H1 (cell line): ENCODE results near the gene TSPAN32. TPM values are rescaled to one million over a fixed set of nuclear protein-coding genes. Genes with fewer than 3 reads are reported as not detected.

Experiments
- CTBP2 ChIP-seq: IDR thresholded peaks from 2 replicates; pipeline ENCODE4 v1.7.0; 2011; ENCODE audit warnings: borderline replicate concordance, mild to moderate bottlenecking, moderate library complexity, mixed read lengths, low read length; ENCODE audit not compliant: insufficient read depth, insufficient read length
- KDM5A ChIP-seq: fragments of 200-600 bp; IDR thresholded peaks from 2 replicates; pipeline ENCODE4 v1.7.1; 2012; ENCODE audit warnings: mild to moderate bottlenecking, low read length, inconsistent platforms, mixed read lengths
- polyA plus RNA-seq, 7 experiments: library from polyadenylated mRNA; depleted of rRNA in 3 of 7; stranded (reverse) in 5 of 7; unstranded in 2 of 7; fragments of >200 nt in 5 of 7; fragments of 200-250 nt in 2 of 7; gene quantifications; 1 replicate in 5 of 7; 2 replicates in 1 of 7; 4 replicates in 1 of 7; pipeline versions ENCODE4 v1.2.1 to v1.2.3, GENCODE V29; 2011 to 2013; ENCODE audit warnings: missing spikeins in 2 of 7, mixed read lengths in 2 of 7
- total RNA-seq: library from RNA; stranded (reverse); fragmentation: NEBNext Ultra II Directional; extraction: Animal tissue kit (Norgen Biotek cat#: 25700); gene quantifications from 2 replicates; pipeline ENCODE4 v1.2.1, GENCODE V29; 2021

Gene TSPAN32
- total and polyA plus RNA-seq, 2 of the 8 experiments (the other 6 are each of a cell fraction or from before 2014, with no cell fraction given), result not detected

DNA sequence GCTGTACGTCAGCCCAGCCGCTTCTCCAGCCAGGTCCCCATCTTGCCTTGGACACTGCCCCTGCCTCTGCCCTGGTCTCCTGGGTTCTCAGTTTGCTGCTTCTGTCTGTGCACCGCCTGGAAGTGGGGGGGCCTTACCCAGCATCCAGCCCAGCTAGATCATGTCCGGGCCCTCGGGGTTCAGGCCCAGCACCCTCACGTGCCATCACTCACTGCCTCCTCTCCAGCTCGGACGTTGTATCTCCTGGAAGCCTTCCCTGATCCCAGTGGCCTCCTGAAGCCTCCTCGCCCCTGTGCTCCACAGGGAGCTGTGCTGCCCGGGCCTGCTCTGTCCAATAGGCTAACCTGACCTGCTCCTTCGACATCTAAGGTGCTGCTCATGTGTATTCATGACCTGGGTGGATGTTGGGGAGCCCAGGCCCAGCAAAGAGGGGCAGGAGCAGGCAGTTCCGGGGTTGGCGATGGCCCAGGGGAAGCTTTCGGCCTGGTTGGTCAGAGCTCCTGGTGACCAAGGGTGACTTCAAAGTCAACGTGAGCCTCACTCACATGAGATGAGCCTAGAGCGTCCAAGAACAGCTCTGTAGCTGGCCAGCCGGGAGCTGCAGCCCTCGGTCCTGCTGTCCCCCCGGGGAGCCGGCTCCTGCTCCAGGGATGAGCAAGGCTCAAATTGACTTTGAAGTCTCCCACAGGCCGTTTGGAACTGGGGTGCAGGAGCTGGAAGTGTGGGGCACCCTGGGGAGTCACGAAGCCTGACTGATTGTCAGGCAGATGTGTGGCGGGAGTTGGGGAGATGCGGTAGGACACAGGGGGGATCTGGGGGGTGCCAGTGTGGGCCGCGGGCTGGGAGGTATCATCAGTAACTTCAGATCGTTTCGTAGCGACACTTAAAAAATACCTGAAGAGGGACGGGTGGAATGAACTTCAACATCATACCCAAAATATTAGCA lies 26.2 kb upstream of the TSPAN32 start (continued):
- no peak for TF ChIP-seq CTBP2
- no peak for TF ChIP-seq KDM5A
